A549 (cell line): Measurements from ENCODE around the gene ZMYND8.

Experiments used
- CEBPB ChIP-seq, 2 experiments: fragments of >200 bp in 1 of 2; sonication (Bioruptor Twin) in 1 of 2; formaldehyde crosslinking in 1 of 2; IDR thresholded peaks; 2 replicates each; pipeline ENCODE4 v1.6.1; 2012 to 2016
- CTCF ChIP-seq: fragments of >200 bp; sonication (Bioruptor Twin); formaldehyde crosslinking; IDR thresholded peaks from 3 replicates; pipeline ENCODE4 v1.5.1; 2016
- E2F6 ChIP-seq: IDR thresholded peaks from 2 replicates; pipeline ENCODE4 v1.6.1; 2012; ENCODE audit warnings: low read depth, borderline replicate concordance
- KDM1A ChIP-seq: fragments of 200-600 bp; sonication (generic); IDR thresholded peaks from 2 replicates; pipeline ENCODE4 v1.6.1; 2016; ENCODE audit warnings: low read depth, mild to moderate bottlenecking
- MAFK ChIP-seq: fragments of 450-650 bp; IDR thresholded peaks from 2 replicates; pipeline ENCODE4 v1.6.1; 2014; ENCODE audit not compliant: partially characterized antibody
- MAZ ChIP-seq: fragments of 150-350 bp; IDR thresholded peaks from 2 replicates; pipeline ENCODE4 v1.6.1; 2014; ENCODE audit warnings: antibody characterized with exemption, low read depth, low read length, borderline replicate concordance
- NPAS2 ChIP-seq: fragments of 250-450 bp; sonication (Bioruptor Pico); IDR thresholded peaks from 2 replicates; pipeline ENCODE4 v1.8.0; 2022; ENCODE audit warnings: mild to moderate bottlenecking, moderate library complexity, borderline replicate concordance
- POLR2A ChIP-seq: IDR thresholded peaks from 2 replicates; pipeline ENCODE4 v1.6.1; 2012; ENCODE audit warnings: mild to moderate bottlenecking, low read length
- RAD21 ChIP-seq, 2 experiments: fragments of >200 bp in 1 of 2; sonication (Bioruptor Twin) in 1 of 2; formaldehyde crosslinking in 1 of 2; IDR thresholded peaks in 1 of 2; conservative IDR thresholded peaks in 1 of 2; 2 replicates in 1 of 2; 3 replicates in 1 of 2; pipeline ENCODE4 v1.6.1; 2012 to 2018; ENCODE audit warnings: inconsistent platforms in 1 of 2
- TP53 ChIP-seq: fragments of 250-450 bp; sonication (Bioruptor Pico); IDR thresholded peaks from 2 replicates; pipeline ENCODE4 v1.5.0; 2021; ENCODE audit warnings: mild to moderate bottlenecking, moderate library complexity

- TF ChIP-seq POLR2A: no peak
- no peak for TF ChIP-seq CTCF
- TF ChIP-seq MAZ: no peak
- TF ChIP-seq CEBPB (IDR thresholded peaks at IDR 0.05): no peak
- TF ChIP-seq RAD21 (conservative IDR thresholded peaks at IDR 0.05 in 1 of 2, IDR thresholded peaks at IDR 0.05 in 1 of 2): no peak
- TF ChIP-seq TP53 (CRISPR knock-in tag): no peak
- TF ChIP-seq KDM1A: no peak
- TF ChIP-seq NPAS2 (CRISPR knock-in tag): no peak
- TF ChIP-seq E2F6: no peak
- TF ChIP-seq MAFK: no peak
Measured at GRCh38 chr20:47164140-47164539, 192.4 kb downstream of the ZMYND8 start.
